GM08714 (cell line): Measurements from ENCODE around the gene SPATA7.
"Not testable (repeated sequence)": the region's sequence is repeated elsewhere in the genome, so short reads cannot be mapped to it uniquely, and the experiment has no call there.

Experiments
- H3K4me3 ChIP-seq: fragments of 200-500 bp; sonication (Bioruptor generic); 2 replicates; pipeline ENCODE4 v1.5.1; 2014; ENCODE audit warnings: mild to moderate bottlenecking, low read length, inconsistent platforms
- ZNF274 ChIP-seq: IDR thresholded peaks from 2 replicates; pipeline ENCODE4 v1.6.1; 2012; ENCODE audit warnings: mild to moderate bottlenecking, low read depth, low read length

The SPATA7 gene

DNA sequence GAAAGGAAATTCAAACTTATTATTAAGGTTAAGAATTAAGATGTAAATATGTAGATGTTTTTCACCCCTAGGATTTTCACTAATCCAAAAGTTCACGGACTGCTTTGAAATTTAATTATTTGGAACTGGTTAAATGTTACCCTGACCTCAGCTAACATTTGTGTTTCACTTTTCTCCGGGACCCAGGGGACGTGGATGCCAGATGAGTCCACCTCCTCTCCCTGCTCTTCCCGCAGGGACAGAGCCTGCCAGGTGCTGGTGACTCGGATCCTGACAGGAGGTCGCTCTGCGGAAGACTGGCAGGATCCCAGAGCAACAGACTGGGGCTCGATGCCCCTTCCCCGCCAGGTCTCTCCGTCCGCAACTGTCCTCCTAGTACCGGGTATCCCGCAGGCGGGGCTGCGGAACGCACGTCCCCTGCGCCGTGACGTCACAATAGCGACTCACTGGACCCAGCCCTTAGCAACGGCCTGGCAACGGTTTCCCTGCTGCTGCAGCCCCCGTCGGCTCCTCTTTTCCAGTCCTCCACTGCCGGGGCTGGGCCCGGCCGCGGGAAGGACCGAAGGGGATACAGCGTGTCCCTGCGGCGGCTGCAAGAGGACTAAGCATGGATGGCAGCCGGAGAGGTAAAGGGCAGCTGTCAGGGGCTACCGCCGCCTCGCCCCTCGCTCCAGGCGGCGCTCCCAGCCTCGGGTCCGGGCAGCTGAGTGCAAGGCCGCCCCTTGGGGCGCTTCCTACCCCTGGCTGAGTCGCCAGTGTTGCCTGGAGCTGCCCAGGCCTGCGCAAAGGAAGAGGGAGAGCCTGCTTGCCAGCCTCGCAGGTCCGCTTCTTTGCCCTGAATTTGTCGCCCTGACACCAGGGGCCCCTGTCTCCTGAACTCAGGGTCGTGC lies at the start of gene SPATA7:
TSS of gene SPATA7 (plus strand) at position 446 of the 890 bp plus-strand sequence. CDS start at position 608, 162 bp downstream.
- no peak for TF ChIP-seq ZNF274
- peak within 1 kb of the TSS; percentile 98 for H3K4me3 ChIP-seq

DNA sequence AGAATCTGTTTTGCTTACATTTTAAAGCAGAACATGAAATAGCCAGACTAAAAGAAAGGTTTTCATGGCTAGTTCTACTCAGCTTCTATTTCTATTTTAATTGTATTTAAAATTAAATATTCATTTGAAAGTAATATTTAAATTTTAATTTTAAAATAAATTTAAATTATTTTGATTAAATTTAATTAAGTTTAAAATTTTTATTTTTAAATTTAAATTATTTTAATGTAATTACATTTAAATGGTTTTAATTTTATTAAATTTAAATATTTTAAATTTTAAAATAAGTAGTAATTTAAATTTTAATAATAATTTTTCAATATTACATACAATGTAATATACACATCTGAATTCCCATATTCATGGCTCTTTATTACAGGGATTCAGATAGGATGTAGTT lies 45.1 kb upstream of the SPATA7 start:
- H3K4me3 ChIP-seq, result no peak overlapping the region
- no peak for TF ChIP-seq ZNF274

DNA sequence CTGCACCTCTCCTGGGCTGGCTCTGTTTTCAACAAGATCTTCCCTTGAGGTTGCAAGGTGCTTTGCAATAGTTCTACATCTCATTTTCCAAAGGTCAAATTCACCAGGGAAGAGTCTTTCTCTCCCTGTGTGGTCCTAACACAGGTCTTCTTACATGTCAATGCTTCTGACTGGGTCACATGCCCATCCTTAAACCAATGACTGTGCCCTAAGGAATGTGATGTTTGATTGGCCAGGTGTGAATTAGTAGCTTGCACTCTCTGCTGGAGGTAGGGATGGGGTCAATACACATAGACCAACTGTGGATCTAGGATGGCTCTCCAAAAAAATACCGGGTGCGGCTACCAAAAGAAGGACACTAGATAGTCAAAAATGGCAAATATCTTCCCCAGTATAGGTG lies 42.5 kb upstream of the SPATA7 start:
- no peak for TF ChIP-seq ZNF274
- H3K4me3 ChIP-seq, result no peak overlapping the region

GRCh38 chr14:88346048-88346639 lies 39.3 kb upstream of the SPATA7 start:
- H3K4me3 ChIP-seq, result no peak overlapping the region
- no peak for TF ChIP-seq ZNF274

- no peak overlapping the region for H3K4me3 ChIP-seq
- TF ChIP-seq ZNF274, result no peak
These were observed 36.9 kb upstream of the SPATA7 start for GRCh38 chr14:88348546-88348945.

DNA sequence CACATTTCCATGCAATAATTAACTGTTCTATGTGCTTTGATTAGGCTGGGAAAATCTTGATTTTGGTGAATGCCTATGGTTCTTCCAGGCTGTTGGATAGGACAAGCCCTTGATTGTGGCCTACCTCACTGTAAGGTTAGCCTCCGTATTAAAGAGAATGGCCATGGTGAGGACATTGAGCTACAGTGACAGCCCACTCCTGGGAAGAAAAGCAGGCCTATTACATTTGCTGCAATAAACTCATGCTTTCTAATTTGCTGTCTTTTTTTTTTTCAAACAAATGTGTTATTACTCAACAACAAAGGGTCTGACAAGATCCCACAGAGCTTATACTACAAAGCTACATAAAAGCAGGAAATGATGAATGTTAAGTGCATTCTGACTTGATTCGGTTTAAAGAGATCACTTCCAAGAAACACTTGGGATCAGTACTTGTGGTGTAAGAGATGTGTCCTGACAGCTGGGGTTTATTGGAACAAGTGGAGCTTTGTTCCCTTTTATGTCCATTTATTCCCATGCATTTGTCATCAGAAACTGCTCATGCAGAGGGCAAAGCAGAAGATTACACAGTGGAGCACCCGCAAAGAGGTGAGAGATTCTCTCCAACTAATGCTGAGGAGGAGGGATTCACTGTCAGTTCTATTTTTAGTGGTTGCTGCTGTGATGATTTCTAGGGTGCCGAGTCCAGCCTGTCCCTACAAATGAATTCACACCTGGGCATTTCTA lies 33.3 kb upstream of the SPATA7 start:
- H3K4me3 ChIP-seq, result no peak overlapping the region
- TF ChIP-seq ZNF274, result no peak

GRCh38 chr14:88352698-88353097 lies 32.8 kb upstream of the SPATA7 start:
- no peak overlapping the region for H3K4me3 ChIP-seq
- no peak for TF ChIP-seq ZNF274

DNA sequence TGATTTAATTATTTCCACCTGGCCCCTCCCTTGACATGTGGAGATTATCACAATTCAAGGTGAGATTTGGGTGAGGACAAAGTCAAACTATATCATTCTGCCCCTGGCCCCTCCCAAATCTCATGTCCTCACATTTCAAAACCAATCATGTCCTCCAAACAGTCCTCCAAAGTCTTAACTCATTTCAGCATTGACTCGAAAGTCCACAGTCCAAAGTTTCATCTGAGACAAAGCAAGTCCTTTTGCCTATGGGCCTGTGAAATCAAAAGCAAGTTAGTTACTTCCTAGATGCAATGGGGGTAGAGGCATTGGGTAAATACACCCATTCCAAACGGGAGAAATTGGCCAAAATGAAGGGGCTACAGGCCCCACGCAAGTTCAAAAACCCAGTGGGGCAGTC lies 31.1 kb upstream of the SPATA7 start:
- no peak overlapping the region for H3K4me3 ChIP-seq
- TF ChIP-seq ZNF274, result no peak

DNA sequence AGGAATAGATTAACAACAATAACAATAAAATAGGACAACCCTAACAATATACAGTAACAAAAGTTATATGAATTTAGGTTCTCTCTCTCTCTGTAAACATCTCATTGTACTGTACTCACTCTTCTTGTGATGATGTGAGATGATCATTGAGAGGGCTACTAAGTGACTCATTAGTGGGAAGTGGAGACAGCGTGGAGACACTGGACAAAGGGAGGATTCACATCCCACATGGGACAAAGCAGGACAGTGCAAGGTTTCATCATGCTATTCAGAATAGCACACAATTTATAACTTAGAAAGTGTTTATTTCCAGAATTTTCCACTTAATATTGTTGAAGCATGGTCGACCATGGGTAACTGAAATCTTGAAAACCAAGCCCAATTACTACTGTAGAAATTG lies 26.0 kb upstream of the SPATA7 start:
- H3K4me3 ChIP-seq, result no peak overlapping the region
- TF ChIP-seq ZNF274, result no peak

DNA sequence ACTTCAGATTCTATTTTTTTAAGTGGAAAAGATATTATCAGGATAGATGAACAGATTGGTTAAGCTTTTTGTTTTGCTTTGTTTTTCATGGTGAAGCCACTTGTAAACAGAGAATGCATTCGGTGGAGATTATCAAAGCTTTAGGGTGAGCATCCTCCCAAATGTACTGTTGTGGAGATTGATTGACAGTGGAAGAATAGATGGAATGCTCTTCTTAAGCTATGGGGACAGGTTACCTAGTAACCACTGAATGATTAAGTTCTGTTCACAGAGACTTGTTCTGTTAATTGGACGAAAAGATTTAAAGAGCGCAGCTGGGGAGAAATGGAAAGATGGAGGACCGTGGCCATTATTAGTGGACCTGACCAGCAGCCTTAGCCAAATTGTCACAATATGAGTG lies 21.8 kb upstream of the SPATA7 start:
- H3K4me3 ChIP-seq, result no peak overlapping the region
- no peak for TF ChIP-seq ZNF274

DNA sequence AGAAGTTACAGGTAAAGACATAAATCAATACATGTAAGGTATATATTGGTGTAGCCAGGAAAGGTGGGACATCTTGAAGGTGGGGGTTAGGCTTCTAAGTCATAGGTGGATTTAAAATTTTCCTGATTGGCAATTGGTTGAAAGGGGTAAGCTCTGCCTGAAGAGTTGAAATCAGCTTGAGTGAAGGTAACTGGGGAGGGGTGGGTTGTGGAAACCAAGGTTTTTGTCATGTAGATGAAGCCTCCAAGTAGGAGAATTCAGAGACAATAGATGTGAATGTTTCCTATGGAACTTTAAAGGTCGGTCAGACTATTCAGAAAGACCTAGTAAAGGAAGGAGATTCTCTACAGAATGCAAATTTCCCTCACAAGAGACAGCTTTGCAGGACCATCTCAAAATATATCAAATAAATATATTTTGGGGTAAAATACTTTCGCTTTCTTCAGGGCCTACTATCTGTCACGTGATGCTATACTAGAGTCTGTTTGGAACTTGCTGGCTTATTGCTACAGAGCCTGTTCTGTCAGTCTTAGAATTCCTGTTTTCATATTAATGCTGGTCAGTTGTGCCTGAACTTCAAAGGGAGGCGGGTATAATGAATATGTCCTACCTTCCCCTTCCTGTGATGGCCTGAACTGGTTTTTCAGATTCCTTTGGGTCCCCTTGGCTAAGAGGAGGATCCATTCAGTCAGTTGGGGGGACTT lies 20.6 kb upstream of the SPATA7 start:
- H3K4me3 ChIP-seq, result no peak overlapping the region
- TF ChIP-seq ZNF274, result no peak

- TF ChIP-seq ZNF274, result no peak
- no peak overlapping the region for H3K4me3 ChIP-seq
These were observed 16.0 kb upstream of the SPATA7 start for GRCh38 chr14:88369496-88369895.

GRCh38 chr14:88379706-88380343 lies 5.6 kb upstream of the SPATA7 start:
- no peak overlapping the region for H3K4me3 ChIP-seq
- no peak for TF ChIP-seq ZNF274

DNA sequence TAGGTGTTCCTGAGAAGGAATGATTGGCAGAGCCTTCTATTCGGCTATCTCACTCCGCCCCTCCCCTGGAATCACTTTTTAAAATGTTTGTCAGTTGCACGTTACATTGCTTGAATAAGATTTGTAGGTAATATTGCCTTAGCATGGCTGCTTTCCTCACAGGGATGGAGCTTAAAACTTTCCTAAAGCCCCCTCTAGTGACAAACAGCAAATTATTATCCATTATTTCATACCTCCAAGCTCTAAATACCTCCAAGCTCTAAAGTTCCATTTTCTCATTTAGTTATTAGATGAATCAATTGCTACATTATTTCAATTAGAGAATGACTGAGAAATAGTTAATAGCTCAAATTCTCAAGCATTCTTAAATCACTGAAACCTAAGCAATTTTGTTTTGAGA lies 5.1 kb upstream of the SPATA7 start:
- H3K4me3 ChIP-seq, result no peak overlapping the region
- TF ChIP-seq ZNF274, result no peak

- H3K4me3 ChIP-seq, result not testable (repeated sequence)
These were observed 3.8 kb upstream of the SPATA7 start for GRCh38 chr14:88381634-88382033.
